Retinal pigment epithelial cell (primary cell): ENCODE results near the gene ATN1.

Experiments
- DNase-seq: peaks from one replicate; pipeline ENCODE4 v3.0.0-alpha.2; 2010; ENCODE audit warnings: low read depth
- H3K4me3 ChIP-seq: 2 replicates; pipeline ENCODE4 v1.5.1; 2011; ENCODE audit warnings: mild to moderate bottlenecking, low read length, control low read depth, moderate library complexity
- TF ChIP-seq, protein P1 (sequence below): conservative IDR thresholded peaks from 2 replicates; pipeline ENCODE4 v1.5.1; 2011; ENCODE audit warnings: low read depth, low read length, control low read depth, inconsistent platforms

The ATN1 gene

GRCh38 chr12:6909421-6910145 is 18.2 kb upstream of the ATN1 start:
- DNase-seq: no peak
- TF ChIP-seq, protein P1, sequence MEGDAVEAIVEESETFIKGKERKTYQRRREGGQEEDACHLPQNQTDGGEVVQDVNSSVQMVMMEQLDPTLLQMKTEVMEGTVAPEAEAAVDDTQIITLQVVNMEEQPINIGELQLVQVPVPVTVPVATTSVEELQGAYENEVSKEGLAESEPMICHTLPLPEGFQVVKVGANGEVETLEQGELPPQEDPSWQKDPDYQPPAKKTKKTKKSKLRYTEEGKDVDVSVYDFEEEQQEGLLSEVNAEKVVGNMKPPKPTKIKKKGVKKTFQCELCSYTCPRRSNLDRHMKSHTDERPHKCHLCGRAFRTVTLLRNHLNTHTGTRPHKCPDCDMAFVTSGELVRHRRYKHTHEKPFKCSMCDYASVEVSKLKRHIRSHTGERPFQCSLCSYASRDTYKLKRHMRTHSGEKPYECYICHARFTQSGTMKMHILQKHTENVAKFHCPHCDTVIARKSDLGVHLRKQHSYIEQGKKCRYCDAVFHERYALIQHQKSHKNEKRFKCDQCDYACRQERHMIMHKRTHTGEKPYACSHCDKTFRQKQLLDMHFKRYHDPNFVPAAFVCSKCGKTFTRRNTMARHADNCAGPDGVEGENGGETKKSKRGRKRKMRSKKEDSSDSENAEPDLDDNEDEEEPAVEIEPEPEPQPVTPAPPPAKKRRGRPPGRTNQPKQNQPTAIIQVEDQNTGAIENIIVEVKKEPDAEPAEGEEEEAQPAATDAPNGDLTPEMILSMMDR: no peak

DNA sequence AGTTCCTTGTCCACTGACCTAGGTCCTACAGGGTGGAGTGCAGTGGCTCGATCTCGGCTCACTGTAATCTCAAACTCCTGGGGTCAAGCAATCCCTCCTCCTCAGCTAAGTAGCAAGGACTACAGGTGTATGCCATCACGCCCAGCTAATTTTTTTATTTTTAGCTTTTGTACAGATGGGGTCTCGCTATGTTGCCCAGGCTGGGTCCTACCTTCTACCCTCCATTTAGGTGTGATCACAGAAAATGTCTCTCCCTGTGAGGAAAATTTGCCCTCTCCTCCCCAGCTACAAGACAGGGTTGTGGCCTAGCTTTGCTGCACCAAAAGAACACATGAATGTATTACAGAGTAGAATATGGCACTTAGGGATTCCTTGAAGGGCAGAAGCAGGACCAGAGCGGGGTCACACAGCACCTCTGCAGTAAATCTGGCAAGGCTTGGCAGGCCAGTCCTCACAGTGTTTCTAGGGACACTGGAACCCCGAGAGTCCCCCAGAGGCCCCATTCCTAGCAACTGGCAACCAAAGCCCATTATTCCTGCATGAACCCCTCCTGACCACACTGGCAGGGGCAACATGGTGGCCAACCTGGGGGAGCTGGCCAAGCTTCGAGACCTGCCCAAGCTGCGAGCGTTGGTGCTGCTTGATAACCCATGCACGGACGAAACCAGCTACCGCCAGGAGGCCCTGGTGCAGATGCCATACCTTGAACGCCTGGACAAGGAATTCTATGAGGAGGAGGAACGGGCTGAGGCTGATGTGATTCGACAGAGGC is 15.4 kb upstream of the ATN1 start:
- TF ChIP-seq, protein P1: no peak
- no peak overlapping the region for H3K4me3 ChIP-seq
- no peak for DNase-seq

More at GRCh38 chr12:6909421-6910145, 18.2 kb upstream of the ATN1 start:
- no peak overlapping the region for H3K4me3 ChIP-seq

DNA sequence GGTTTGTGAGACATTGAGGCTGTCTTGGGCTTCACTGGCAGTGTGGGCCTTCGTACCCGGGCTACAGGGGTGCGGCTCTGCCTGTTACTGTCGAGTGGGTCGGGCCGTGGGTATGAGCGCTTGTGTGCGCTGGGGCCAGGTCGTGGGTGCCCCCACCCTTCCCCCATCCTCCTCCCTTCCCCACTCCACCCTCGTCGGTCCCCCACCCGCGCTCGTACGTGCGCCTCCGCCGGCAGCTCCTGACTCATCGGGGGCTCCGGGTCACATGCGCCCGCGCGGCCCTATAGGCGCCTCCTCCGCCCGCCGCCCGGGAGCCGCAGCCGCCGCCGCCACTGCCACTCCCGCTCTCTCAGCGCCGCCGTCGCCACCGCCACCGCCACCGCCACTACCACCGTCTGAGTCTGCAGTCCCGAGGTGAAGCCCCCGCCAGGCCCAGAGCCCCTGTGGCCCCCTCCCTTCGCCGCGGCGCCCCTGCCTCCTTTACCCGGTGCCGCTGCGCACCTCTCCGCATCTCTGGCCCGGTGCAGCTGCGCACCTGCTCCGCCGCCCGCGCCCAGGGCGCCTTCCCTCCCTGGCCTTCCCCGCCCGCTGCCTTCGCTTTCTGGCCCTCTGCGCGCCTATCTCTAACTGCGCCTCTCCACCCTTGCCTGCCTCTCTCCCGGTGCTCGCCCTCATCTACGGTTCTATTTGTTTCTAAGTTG is 13.4 kb upstream of the ATN1 start, which contains the start of gene ENO2:
Gene ENO2, plus strand, starts transcription at position 335 of the 701 bp plus-strand sequence. CDS start 1,253 bp downstream, outside the sequence.
- TF ChIP-seq, protein P1: no peak
- peak within 1 kb of the TSS; percentile 82 for H3K4me3 ChIP-seq
- DNase-seq: no peak

GRCh38 chr12:6914947-6915788 is 12.6 kb upstream of the ATN1 start:
- DNase-seq: no peak
- TF ChIP-seq, protein P1: no peak
- H3K4me3 ChIP-seq: peak overlapping the region; percentile 82

GRCh38 chr12:6915789-6916285 is 11.9 kb upstream of the ATN1 start:
- peak overlapping the region; percentile 82 for H3K4me3 ChIP-seq
- TF ChIP-seq, protein P1: no peak

DNA sequence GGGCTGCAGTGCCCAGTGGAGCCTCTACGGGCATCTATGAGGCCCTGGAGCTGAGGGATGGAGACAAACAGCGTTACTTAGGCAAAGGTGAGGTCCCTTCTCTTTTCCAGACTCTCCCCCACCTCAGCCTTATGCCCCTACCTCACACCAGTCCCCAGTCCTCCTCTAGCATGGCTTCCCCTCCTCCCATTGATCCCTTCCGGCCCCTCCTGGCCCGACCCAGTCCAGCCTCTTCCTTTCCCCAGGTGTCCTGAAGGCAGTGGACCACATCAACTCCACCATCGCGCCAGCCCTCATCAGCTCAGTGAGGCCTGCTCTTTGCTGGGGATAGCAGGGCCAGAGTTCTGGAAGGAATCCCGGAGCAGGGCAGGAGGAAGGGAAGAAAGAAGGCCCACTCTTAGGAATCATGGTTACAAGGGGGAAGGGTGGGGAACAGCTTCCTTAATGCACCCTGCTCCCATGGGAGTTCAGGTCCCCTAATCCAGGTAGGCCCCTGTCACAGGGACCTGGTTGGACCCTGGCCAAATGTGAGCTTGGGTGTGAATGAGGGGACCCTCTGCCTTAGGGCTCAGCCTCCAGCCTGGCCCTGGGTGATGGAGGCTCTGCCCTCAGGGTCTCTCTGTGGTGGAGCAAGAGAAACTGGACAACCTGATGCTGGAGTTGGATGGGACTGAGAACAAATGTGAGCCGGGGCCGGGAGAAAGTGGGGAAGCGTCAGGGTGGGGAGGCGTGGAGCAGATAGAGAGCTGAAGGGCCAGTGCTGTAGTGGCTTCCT is 11.1 kb upstream of the ATN1 start:
- H3K4me3 ChIP-seq: peak overlapping the region; percentile 82
- TF ChIP-seq, protein P1: no peak
- DNase-seq: no peak

More at GRCh38 chr12:6915789-6916285, 11.9 kb upstream of the ATN1 start:
- DNase-seq: no peak
